ENCODE measurements around the gene PTPRO. TPM values are rescaled to one million over a fixed set of nuclear protein-coding genes. Genes with fewer than 3 reads are reported as not detected.

The PTPRO gene
- polyA plus RNA-seq, 1 donor: 1.6 TPM

DNA sequence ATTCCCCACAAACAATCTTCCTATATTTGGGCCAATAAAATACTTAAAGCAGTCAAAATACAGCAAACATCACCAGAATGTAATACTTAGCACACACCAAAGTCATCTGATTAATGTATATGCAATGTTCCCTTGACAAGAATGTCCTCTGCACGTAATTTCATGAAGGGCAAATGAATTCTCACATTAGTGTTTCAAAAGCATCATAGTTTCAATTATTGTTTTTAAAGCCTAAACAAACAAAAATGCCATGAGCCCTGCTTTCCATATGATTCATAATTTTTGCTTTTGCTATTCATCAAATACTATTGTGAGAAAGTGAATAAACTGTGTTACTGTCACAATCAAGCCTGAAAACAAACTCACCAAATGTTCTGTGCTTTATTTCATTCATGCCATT lies 310.9 kb downstream of the PTPRO start:
- Histone ChIP-seq H3K36me3 (ENCODE audit: control insufficient read depth, insufficient read depth, low read length) (peaks cover 19% of the 10 kb centered on the region), H3K27ac (ENCODE audit: low read length) (no peak overlapping the region), H3K4me1 (ENCODE audit: control insufficient read depth, insufficient read depth, low read length) (peaks cover 5% of the 10 kb centered on the region), H3K27me3 (ENCODE audit: control insufficient read depth, insufficient read depth, low read length) (no peaks in the 10 kb centered on the region), H3K9me3 (ENCODE audit: control insufficient read depth, low read depth, low read length) (no peaks in the 10 kb centered on the region), H3K4me3 (ENCODE audit: low read length) (no peak overlapping the region)
- WGBS (ENCODE audit: insufficient coverage, low lambda C conversion rate): no CpG with 5 or more reads among the region's 1 CpG
- DNase-seq: no peak

DNA sequence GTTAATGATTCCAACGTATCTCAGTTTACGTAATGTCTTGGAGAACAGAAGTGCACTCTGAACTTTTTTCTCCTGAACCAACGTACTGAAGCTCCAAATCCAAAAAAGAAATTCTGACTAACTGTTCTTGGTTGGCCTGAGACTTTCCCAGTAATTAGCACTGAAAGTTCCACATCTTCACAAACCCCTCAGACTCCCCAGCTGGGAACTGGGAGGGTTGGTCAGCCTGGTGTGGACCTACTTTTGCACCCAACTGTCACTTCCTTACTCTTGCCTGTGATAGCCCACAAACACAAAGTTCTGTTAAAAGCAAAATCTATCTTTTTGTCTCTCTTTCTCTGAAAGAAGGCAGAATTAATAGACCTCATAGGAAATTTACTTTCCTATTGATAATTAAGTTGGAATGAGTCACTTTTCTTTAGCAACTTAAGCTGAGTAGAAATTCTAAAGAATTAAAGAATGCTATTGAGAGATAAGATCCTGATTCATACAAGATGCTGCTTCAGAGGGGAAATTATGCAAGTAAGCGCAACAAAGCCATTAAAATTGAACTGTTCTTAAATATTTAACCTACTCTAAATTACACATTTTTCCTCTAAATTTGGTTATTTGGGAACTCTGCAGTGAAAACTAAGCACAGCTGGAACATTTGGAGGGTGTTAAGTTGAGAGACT lies 311.8 kb downstream of the PTPRO start:
- Histone ChIP-seq H3K9me3 (ENCODE audit: control insufficient read depth, low read depth, low read length) (no peaks in the 10 kb centered on the region), H3K36me3 (ENCODE audit: control insufficient read depth, insufficient read depth, low read length) (peaks cover 19% of the 10 kb centered on the region), H3K27me3 (ENCODE audit: control insufficient read depth, insufficient read depth, low read length) (no peaks in the 10 kb centered on the region), H3K4me3 (ENCODE audit: low read length) (no peak overlapping the region), H3K4me1 (ENCODE audit: control insufficient read depth, insufficient read depth, low read length) (peaks cover 5% of the 10 kb centered on the region), H3K27ac (ENCODE audit: low read length) (no peak overlapping the region)
- 94% methylated on average over 2 of the region's 4 CpGs for WGBS (ENCODE audit: insufficient coverage, low lambda C conversion rate)
- DNase-seq: no peak

DNA sequence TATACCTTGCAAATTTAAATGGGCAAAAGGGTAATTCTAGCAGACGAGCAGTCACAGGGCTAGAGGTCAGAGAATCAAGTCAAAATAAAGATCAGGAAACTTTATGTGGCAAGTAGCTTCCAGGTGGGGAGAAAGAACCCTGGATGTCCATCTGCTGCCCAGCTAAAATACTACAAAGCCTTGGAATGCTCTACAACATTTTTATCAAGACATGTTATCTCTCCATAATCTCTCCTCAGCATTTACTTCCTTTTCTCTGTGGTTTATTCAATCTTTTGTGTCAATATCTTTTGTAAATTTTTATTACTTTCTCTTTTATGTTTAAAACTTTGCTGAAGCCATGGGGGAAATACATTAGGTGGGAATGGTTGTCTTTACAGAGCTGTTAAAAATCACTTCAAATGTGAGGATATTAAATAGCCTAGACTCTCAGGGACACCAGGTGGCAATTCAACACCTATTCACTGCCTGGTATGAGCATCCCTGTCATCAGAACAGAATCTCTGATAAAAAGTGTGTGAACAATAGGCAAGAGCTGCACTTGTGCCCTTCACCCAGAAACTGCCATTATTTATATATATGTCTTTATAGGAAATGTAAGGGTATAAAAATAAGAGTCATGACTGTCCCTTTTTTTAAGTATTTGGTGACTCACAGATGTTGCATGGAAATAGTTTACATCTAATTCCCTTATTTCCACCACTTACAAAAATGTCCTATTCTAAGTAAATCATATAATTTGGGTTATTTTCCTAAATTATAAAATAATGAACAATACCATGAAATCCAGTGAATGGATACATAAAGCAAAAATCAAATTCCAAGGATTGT lies 314.0 kb downstream of the PTPRO start:
- Histone ChIP-seq H3K4me1 (ENCODE audit: control insufficient read depth, insufficient read depth, low read length) (no peaks in the 10 kb centered on the region), H3K4me3 (ENCODE audit: low read length) (no peak overlapping the region)
- 100% methylated on average over 1 of the region's 1 CpG for WGBS (ENCODE audit: insufficient coverage, low lambda C conversion rate)

DNA sequence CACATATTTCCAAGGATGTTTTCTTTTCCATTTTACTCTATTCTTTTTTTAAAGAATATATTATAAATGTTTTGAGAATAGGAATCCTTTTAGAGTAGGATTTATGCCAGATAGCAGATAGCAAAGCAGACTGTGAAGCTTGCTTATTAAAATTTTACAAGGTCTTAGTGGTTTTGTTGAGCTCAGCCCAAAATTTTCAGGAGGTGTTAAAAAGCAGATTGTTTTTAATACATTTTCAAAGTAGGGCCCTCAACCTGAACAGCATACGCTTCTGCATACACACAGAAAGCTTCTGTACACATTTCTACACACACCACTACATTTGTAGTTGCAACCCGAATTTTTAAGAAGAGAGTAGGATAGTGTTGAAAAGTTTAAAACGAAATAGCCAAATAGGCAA lies 315.9 kb downstream of the PTPRO start:
- no peak overlapping the region for H3K4me3 ChIP-seq (ENCODE audit: low read length)
- WGBS (ENCODE audit: insufficient coverage, low lambda C conversion rate): 90% methylated on average over 2 of the region's 3 CpGs
- DNase-seq: no peak
- H3K36me3 ChIP-seq (ENCODE audit: control insufficient read depth, insufficient read depth, low read length): peaks cover 27% of the 10 kb centered on the region
- H3K9me3 ChIP-seq (ENCODE audit: control insufficient read depth, low read depth, low read length): no peaks in the 10 kb centered on the region
- no peaks in the 10 kb centered on the region for H3K27me3 ChIP-seq (ENCODE audit: control insufficient read depth, insufficient read depth, low read length)
- no peak overlapping the region for H3K27ac ChIP-seq (ENCODE audit: low read length)
- H3K4me1 ChIP-seq (ENCODE audit: control insufficient read depth, insufficient read depth, low read length): no peaks in the 10 kb centered on the region

More for the DNA sequence above, 314.0 kb downstream of the PTPRO start:
- H3K27me3 ChIP-seq (ENCODE audit: control insufficient read depth, insufficient read depth, low read length): no peaks in the 10 kb centered on the region
- H3K27ac ChIP-seq (ENCODE audit: low read length): no peak overlapping the region
- H3K9me3 ChIP-seq (ENCODE audit: control insufficient read depth, low read depth, low read length): no peaks in the 10 kb centered on the region
- no peak for DNase-seq
- peaks cover 26% of the 10 kb centered on the region for H3K36me3 ChIP-seq (ENCODE audit: control insufficient read depth, insufficient read depth, low read length)

DNA sequence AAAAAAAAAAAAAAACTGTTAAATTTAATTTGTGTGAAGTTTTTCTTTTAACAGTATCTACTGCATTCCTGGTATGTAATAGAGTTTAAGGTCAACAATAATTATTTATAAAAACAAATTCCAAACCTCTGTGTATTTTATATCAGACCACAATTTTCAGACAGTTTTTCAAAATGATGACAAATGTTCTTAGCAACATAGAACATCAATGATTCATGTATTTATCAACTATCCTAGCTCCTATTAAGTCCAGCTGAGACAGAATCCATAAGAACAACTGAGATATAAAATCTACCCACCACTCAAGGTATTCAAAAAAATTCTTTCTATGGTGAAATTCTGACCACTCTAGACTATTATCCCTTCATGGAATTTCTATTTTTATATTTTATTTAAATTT lies 322.4 kb downstream of the PTPRO start:
- no peaks in the 10 kb centered on the region for H3K4me1 ChIP-seq (ENCODE audit: control insufficient read depth, insufficient read depth, low read length)

DNA sequence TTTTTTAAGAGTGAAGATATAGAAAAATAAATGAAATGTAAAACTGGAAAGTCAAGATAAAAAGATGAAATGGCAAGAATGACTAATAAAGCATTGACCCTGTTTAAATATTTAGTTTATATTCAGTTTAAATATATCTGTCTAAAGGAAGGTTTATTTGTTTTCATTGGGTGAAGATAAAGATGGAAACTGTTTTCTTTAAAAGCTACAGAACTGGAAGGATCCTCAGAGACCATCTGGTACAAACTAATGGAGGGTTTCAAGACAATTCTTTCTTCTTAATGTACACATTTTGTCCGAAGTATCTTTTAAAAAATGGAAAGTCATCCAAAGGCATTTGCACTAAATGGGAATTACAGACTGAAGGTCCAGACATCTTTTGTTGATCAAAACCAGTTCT lies 324.3 kb downstream of the PTPRO start:
- no CpG with 5 or more reads among the region's 1 CpG for WGBS (ENCODE audit: insufficient coverage, low lambda C conversion rate)

More for the DNA sequence above, 322.4 kb downstream of the PTPRO start:
- no peaks in the 10 kb centered on the region for H3K9me3 ChIP-seq (ENCODE audit: control insufficient read depth, low read depth, low read length)
- no peaks in the 10 kb centered on the region for H3K27me3 ChIP-seq (ENCODE audit: control insufficient read depth, insufficient read depth, low read length)
- no peak overlapping the region for H3K27ac ChIP-seq (ENCODE audit: low read length)
- peaks cover 26% of the 10 kb centered on the region for H3K36me3 ChIP-seq (ENCODE audit: control insufficient read depth, insufficient read depth, low read length)
- no peak for DNase-seq
- no peak overlapping the region for H3K4me3 ChIP-seq (ENCODE audit: low read length)

More for the DNA sequence above, 324.3 kb downstream of the PTPRO start:
- no peak overlapping the region for H3K4me3 ChIP-seq (ENCODE audit: low read length)
- no peak for DNase-seq
- no peaks in the 10 kb centered on the region for H3K9me3 ChIP-seq (ENCODE audit: control insufficient read depth, low read depth, low read length)
- no peaks in the 10 kb centered on the region for H3K27me3 ChIP-seq (ENCODE audit: control insufficient read depth, insufficient read depth, low read length)
- H3K27ac ChIP-seq (ENCODE audit: low read length): no peak overlapping the region
- H3K36me3 ChIP-seq (ENCODE audit: control insufficient read depth, insufficient read depth, low read length): peaks cover 18% of the 10 kb centered on the region
- no peaks in the 10 kb centered on the region for H3K4me1 ChIP-seq (ENCODE audit: control insufficient read depth, insufficient read depth, low read length)

Other genes starting within 250 kb of the PTPRO start
- 6.8 TPM for gene RERG, start 101.1 kb upstream of the PTPRO start, polyA plus RNA-seq

All from large intestine (tissue), 3 donors.